Suppressor macrophage treated with lipopolysaccharide for 4 hours (primary cell): ENCODE results near the gene GPATCH8.
"Not testable (repeated sequence)": the region's sequence is repeated elsewhere in the genome, so short reads cannot be mapped to it uniquely, and the experiment has no call there.

Experiments used
- DNase-seq: peaks from one replicate; pipeline ENCODE4 v3.0.0-alpha.2; 2020

GPATCH8 gene

GRCh38 chr17:44369414-44370023 lies 133.7 kb downstream of the GPATCH8 start:
- DNase-seq: not testable (repeated sequence)

- not testable (repeated sequence) for DNase-seq
Measured at GRCh38 chr17:44368391-44369243, 134.6 kb downstream of the GPATCH8 start.

- no peak for DNase-seq
Measured at GRCh38 chr17:44367231-44367979, 135.8 kb downstream of the GPATCH8 start.

GRCh38 chr17:44365051-44365450 lies 138.2 kb downstream of the GPATCH8 start:
- DNase-seq: not testable (repeated sequence)

- DNase-seq: peak; percentile 84
Measured at GRCh38 chr17:44363613-44364159, 139.5 kb downstream of the GPATCH8 start, which contains the start of gene FAM171A2. Gene FAM171A2, minus strand, starts transcription at chr17:44363853. Its CDS starts 139 bp downstream, at chr17:44363714.

GRCh38 chr17:44362949-44363612 lies 140.1 kb downstream of the GPATCH8 start:
- no peak for DNase-seq

GRCh38 chr17:44362459-44362948 lies 140.7 kb downstream of the GPATCH8 start:
- DNase-seq: no peak

- DNase-seq: no peak
Measured at GRCh38 chr17:44361292-44362260, 141.6 kb downstream of the GPATCH8 start.

- no peak for DNase-seq
Measured at GRCh38 chr17:44360826-44361225, 142.4 kb downstream of the GPATCH8 start.

- DNase-seq: no peak
Measured at GRCh38 chr17:44360144-44360533, 143.1 kb downstream of the GPATCH8 start.

GRCh38 chr17:44359458-44360143 lies 143.6 kb downstream of the GPATCH8 start:
- DNase-seq: no peak

- DNase-seq: no peak
Measured at GRCh38 chr17:44359006-44359405, 144.2 kb downstream of the GPATCH8 start.

GRCh38 chr17:44358066-44358465 lies 145.1 kb downstream of the GPATCH8 start:
- DNase-seq: no peak

GRCh38 chr17:44356241-44356640 lies 147.0 kb downstream of the GPATCH8 start:
- no peak for DNase-seq

- no peak for DNase-seq
Measured at GRCh38 chr17:44355642-44356099, 147.5 kb downstream of the GPATCH8 start.

- peak; percentile 43 for DNase-seq
Measured at GRCh38 chr17:44354582-44355561, 148.3 kb downstream of the GPATCH8 start.

GRCh38 chr17:44353672-44354331 lies 149.4 kb downstream of the GPATCH8 start:
- DNase-seq: peak; percentile 41
